ENCODE results near the gene CASP6.

The CASP6 gene

GRCh38 chr4:109699553-109700225 is 3.6 kb downstream of the CASP6 start:
- H3K27ac ChIP-seq: no peak overlapping the region
- TF ChIP-seq CTCF (IDR thresholded peaks at IDR 0.05) (no peak), ZFX (IDR thresholded peaks at IDR 0.05; ENCODE audit: borderline replicate concordance) (no peak)

GRCh38 chr4:109698656-109699055 is 4.6 kb downstream of the CASP6 start:
- TF ChIP-seq CTCF (IDR thresholded peaks at IDR 0.05) (no peak), ZFX (IDR thresholded peaks at IDR 0.05; ENCODE audit: borderline replicate concordance) (no peak)
- H3K27ac ChIP-seq: no peak overlapping the region

- no peak overlapping the region for H3K27ac ChIP-seq
- no peak for TF ChIP-seq CTCF (IDR thresholded peaks at IDR 0.05)
- no peak for TF ChIP-seq ZFX (IDR thresholded peaks at IDR 0.05; ENCODE audit: borderline replicate concordance)
Observed at GRCh38 chr4:109691411-109691920, 11.8 kb downstream of the CASP6 start.

- H3K27ac ChIP-seq: no peak overlapping the region
- TF ChIP-seq ZFX (IDR thresholded peaks at IDR 0.05; ENCODE audit: borderline replicate concordance): no peak
- no peak for TF ChIP-seq CTCF (IDR thresholded peaks at IDR 0.05)
Observed at GRCh38 chr4:109690690-109691410, 12.4 kb downstream of the CASP6 start.

GRCh38 chr4:109684727-109685126 is 18.5 kb downstream of the CASP6 start:
- no peak for TF ChIP-seq CTCF (IDR thresholded peaks at IDR 0.05)
- TF ChIP-seq ZFX (IDR thresholded peaks at IDR 0.05; ENCODE audit: borderline replicate concordance): no peak

GRCh38 chr4:109683621-109684253 is 19.5 kb downstream of the CASP6 start:
- no peak overlapping the region for H3K27ac ChIP-seq
- no peak for TF ChIP-seq CTCF (IDR thresholded peaks at IDR 0.05)
- no peak for TF ChIP-seq ZFX (IDR thresholded peaks at IDR 0.05; ENCODE audit: borderline replicate concordance)

More at GRCh38 chr4:109684727-109685126, 18.5 kb downstream of the CASP6 start:
- no peak overlapping the region for H3K27ac ChIP-seq
